HL-60 (cell line): ENCODE data around the gene LIG1.

ENCODE experiments used
- DNase-seq, 2 experiments: peaks; one replicate each; pipeline ENCODE4 v3.0.0-alpha.2; 2010 to 2020; ENCODE audit warnings: low read depth in 1 of 2, low spot score in 1 of 2
- H3K27ac ChIP-seq: fragments of 250-450 bp; sonication (Bioruptor Pico); replicated peaks from 2 replicates; pipeline ENCODE4 v1.5.1; 2020; ENCODE audit warnings: mild to moderate bottlenecking, moderate library complexity
- H3K27me3 ChIP-seq: fragments of 250-450 bp; sonication (Bioruptor Pico); 2 replicates; pipeline ENCODE4 v1.5.1; 2021; ENCODE audit warnings: mild to moderate bottlenecking, moderate library complexity; ENCODE audit not compliant: insufficient read depth, poor library complexity, severe bottlenecking
- H3K4me3 ChIP-seq: replicated peaks from 2 replicates; pipeline ENCODE4 v1.5.1; 2011; ENCODE audit warnings: mild to moderate bottlenecking, control low read depth, low read length; ENCODE audit not compliant: insufficient read depth
- GABPA ChIP-seq: IDR thresholded peaks from 2 replicates; pipeline ENCODE4 v1.6.1; 2012; ENCODE audit warnings: low read depth
- POLR2AphosphoS5 ChIP-seq: IDR thresholded peaks from 2 replicates; pipeline ENCODE4 v1.6.1; 2012; ENCODE audit warnings: low read depth
- SPI1 ChIP-seq: IDR thresholded peaks from 2 replicates; pipeline ENCODE4 v1.6.1; 2012; ENCODE audit warnings: low read depth, mild to moderate bottlenecking, borderline replicate concordance
- TF ChIP-seq, protein P1 (sequence below): IDR thresholded peaks from one replicate; pipeline ENCODE4 v1.5.1; 2011; ENCODE audit warnings: low read length, control low read depth, inconsistent platforms; ENCODE audit not compliant: insufficient read depth
- TF ChIP-seq, protein P2 (sequence below): IDR thresholded peaks from 2 replicates; pipeline ENCODE4 v1.6.1; 2012; ENCODE audit warnings: low read depth; ENCODE audit not compliant: insufficient replicate concordance

LIG1 gene

DNA sequence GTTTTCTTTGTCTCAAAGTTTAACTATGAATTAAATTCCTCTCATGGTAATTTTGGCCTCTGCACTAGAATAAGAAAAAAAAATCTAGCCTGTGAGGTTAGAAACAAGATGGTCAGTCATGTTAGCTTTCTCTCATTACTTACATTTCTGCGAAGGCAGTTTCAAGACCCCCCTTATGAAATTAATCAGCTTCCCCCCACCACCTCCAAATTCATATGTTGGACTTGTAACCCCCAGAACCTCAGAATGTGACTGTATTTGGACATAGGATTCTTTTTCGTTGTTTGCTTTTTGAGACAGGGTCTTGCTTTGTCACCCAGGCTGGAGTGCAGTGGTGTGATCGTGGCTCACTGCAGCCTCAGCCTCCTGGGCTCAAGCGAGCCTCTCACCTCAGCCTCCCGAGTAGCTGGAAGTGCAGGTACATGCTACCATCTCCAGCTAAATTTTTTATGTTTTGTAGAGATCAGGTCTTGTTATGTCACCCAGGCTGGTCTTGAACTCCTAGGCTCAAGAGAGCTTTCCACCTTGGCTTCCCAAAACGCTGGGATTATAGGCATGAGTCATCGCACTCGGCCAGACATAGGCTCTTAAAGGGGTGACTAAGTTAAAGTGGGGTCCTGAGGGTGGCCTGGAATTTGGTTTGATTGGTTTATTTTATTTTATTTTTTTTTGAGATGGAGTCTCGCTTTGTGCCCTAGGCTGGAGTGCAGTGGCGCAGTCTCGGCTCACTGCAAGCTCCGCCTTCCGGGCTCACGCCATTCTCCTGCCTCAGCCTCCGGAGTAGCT lies 61.0 kb downstream of the LIG1 start:
- DNase-seq: no peak
- no peaks in the 10 kb centered on the region for H3K27me3 ChIP-seq
- no peak overlapping the region for H3K4me3 ChIP-seq
- TF ChIP-seq, protein P1, sequence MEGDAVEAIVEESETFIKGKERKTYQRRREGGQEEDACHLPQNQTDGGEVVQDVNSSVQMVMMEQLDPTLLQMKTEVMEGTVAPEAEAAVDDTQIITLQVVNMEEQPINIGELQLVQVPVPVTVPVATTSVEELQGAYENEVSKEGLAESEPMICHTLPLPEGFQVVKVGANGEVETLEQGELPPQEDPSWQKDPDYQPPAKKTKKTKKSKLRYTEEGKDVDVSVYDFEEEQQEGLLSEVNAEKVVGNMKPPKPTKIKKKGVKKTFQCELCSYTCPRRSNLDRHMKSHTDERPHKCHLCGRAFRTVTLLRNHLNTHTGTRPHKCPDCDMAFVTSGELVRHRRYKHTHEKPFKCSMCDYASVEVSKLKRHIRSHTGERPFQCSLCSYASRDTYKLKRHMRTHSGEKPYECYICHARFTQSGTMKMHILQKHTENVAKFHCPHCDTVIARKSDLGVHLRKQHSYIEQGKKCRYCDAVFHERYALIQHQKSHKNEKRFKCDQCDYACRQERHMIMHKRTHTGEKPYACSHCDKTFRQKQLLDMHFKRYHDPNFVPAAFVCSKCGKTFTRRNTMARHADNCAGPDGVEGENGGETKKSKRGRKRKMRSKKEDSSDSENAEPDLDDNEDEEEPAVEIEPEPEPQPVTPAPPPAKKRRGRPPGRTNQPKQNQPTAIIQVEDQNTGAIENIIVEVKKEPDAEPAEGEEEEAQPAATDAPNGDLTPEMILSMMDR: no peak
- TF ChIP-seq POLR2AphosphoS5 (no peak), GABPA (no peak), SPI1 (no peak)
- TF ChIP-seq, protein P2, sequence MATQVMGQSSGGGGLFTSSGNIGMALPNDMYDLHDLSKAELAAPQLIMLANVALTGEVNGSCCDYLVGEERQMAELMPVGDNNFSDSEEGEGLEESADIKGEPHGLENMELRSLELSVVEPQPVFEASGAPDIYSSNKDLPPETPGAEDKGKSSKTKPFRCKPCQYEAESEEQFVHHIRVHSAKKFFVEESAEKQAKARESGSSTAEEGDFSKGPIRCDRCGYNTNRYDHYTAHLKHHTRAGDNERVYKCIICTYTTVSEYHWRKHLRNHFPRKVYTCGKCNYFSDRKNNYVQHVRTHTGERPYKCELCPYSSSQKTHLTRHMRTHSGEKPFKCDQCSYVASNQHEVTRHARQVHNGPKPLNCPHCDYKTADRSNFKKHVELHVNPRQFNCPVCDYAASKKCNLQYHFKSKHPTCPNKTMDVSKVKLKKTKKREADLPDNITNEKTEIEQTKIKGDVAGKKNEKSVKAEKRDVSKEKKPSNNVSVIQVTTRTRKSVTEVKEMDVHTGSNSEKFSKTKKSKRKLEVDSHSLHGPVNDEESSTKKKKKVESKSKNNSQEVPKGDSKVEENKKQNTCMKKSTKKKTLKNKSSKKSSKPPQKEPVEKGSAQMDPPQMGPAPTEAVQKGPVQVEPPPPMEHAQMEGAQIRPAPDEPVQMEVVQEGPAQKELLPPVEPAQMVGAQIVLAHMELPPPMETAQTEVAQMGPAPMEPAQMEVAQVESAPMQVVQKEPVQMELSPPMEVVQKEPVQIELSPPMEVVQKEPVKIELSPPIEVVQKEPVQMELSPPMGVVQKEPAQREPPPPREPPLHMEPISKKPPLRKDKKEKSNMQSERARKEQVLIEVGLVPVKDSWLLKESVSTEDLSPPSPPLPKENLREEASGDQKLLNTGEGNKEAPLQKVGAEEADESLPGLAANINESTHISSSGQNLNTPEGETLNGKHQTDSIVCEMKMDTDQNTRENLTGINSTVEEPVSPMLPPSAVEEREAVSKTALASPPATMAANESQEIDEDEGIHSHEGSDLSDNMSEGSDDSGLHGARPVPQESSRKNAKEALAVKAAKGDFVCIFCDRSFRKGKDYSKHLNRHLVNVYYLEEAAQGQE: no peak
- H3K27ac ChIP-seq: no peak overlapping the region

DNA sequence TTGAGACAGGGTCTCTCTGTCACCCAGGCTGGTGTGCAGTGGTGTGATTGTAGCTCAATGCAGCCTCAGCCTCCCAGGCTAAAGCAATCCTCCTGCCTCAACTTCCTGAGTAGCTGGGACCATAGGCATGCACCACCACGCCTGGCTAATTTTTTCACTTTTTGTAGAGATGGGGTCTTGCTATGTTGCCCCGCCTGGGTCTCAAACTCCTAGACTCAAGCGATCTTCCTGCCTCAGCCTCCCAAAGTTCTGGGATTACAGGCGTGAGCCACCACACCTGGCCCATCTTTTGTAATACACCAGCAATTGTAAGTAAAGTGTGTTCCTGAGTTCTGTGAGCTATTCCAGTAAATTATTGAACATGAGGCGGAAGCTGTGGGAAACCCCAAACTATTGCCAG lies 66.2 kb downstream of the LIG1 start:
- Histone ChIP-seq H3K27me3 (no peaks in the 10 kb centered on the region), H3K27ac (no peak overlapping the region), H3K4me3 (no peak overlapping the region)
- no peak for DNase-seq
- TF ChIP-seq GABPA: no peak
- no peak for TF ChIP-seq SPI1
- TF ChIP-seq POLR2AphosphoS5: no peak
- TF ChIP-seq, protein P1: no peak
- TF ChIP-seq, protein P2: no peak

DNA sequence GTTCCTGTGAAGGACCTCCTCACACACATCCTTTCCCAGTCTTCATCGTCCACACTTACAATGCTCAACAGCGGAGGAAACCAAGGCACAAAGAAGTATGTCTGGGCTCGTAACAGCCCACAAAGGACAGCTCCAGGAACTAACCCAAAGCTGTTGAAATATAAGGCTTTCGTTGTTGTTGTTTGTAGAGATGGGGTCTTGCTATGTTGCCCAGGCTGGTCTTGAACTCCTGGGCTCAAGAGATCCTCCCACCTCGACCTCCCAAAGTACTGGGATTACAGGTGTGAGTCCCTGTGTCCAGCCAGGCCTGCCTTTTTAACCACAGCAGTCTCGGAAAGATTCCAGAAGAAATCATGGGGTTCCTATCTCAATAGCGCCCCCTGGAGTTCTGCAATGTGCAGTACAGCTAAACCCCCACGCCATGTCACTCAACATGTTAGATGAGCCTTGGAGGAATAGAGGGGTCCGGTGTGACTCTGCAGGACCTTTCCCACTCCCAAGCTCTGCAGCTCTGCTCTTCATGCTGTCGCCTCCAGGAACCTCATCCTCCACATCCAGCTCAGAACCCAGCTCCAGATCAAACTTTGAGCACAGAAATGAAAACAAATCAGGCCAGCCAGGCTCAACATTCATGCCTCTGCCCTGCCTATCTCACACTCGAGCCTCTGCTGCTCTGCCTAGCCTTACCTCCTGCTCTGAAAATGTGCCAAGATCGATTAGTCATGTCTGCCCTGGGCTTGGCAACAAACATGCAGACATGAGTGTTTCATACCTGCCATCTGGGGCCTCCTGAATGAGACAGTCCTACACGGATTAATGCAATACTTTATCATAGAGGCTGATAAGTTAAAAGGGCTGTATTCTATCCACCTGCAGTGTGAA lies 67.0 kb downstream of the LIG1 start:
- no peak overlapping the region for H3K4me3 ChIP-seq

More for the DNA sequence above, 67.0 kb downstream of the LIG1 start:
- DNase-seq: peak; percentile 30 to 54
- Histone ChIP-seq H3K27ac (no peak overlapping the region), H3K27me3 (no peaks in the 10 kb centered on the region)
- TF ChIP-seq GABPA (no peak), SPI1 (no peak), POLR2AphosphoS5 (no peak)
- TF ChIP-seq, protein P1: peak; percentile 51
- TF ChIP-seq, protein P2: no peak
